HEK293 (cell line): ENCODE measurements around the gene BCLAF1.

Experiments
- BCL11B ChIP-seq: fragments of 450-650 bp; formaldehyde crosslinking; IDR thresholded peaks from 2 replicates; pipeline ENCODE4 v1.5.1; 2016; ENCODE audit warnings: low read depth, missing biosample characterization, missing genetic modification characterization
- FEZF1 ChIP-seq: fragments of 450-650 bp; formaldehyde crosslinking; IDR thresholded peaks from 2 replicates; pipeline ENCODE4 v1.5.1; 2016; ENCODE audit warnings: missing biosample characterization, missing genetic modification characterization
- HOXA7 ChIP-seq: sonication (generic); formaldehyde crosslinking; IDR thresholded peaks from 2 replicates; pipeline ENCODE4 v1.8.1; 2022; ENCODE audit warnings: missing genetic modification reagents, borderline replicate concordance
- IKZF3 ChIP-seq: fragments of 450-650 bp; IDR thresholded peaks from 2 replicates; pipeline ENCODE4 v1.5.0; 2018; ENCODE audit warnings: missing biosample characterization, mild to moderate bottlenecking, missing genetic modification characterization, moderate library complexity
- KLF16 ChIP-seq: fragments of 450-650 bp; formaldehyde crosslinking; IDR thresholded peaks from 2 replicates; pipeline ENCODE4 v1.5.1; 2017; ENCODE audit warnings: missing biosample characterization, missing genetic modification characterization
- MZF1 ChIP-seq: fragments of 450-650 bp; formaldehyde crosslinking; IDR thresholded peaks from 2 replicates; pipeline ENCODE4 v1.5.1; 2017; ENCODE audit warnings: missing biosample characterization, missing genetic modification characterization, borderline replicate concordance
- PRDM6 ChIP-seq: fragments of 450-650 bp; formaldehyde crosslinking; IDR thresholded peaks from 2 replicates; pipeline ENCODE4 v1.5.1; 2017; ENCODE audit warnings: missing biosample characterization, missing genetic modification characterization
- TRIM28 ChIP-seq: IDR thresholded peaks from 2 replicates; pipeline ENCODE4 v1.6.1; 2011; ENCODE audit warnings: low read length, control low read depth, borderline replicate concordance
- ZBTB20 ChIP-seq: fragments of 450-650 bp; formaldehyde crosslinking; IDR thresholded peaks from 2 replicates; pipeline ENCODE4 v1.5.1; 2016; ENCODE audit warnings: missing biosample characterization, missing genetic modification characterization
- ZFHX2 ChIP-seq: fragments of 450-650 bp; formaldehyde crosslinking; conservative IDR thresholded peaks from 2 replicates; pipeline ENCODE4 v1.5.1; 2016; ENCODE audit warnings: missing biosample characterization, missing genetic modification characterization
- ZNF10 ChIP-seq: fragments of 450-650 bp; formaldehyde crosslinking; IDR thresholded peaks from 2 replicates; pipeline ENCODE4 v1.5.1; 2017; ENCODE audit warnings: missing biosample characterization, missing genetic modification characterization
- ZNF133 ChIP-seq: fragments of 450-650 bp; formaldehyde crosslinking; IDR thresholded peaks from 2 replicates; pipeline ENCODE4 v1.5.1; 2016; ENCODE audit warnings: missing biosample characterization, missing genetic modification characterization
- ZNF138 ChIP-seq: fragments of 450-650 bp; formaldehyde crosslinking; IDR thresholded peaks from 2 replicates; pipeline ENCODE4 v1.5.1; 2016; ENCODE audit warnings: missing biosample characterization, missing genetic modification characterization, borderline replicate concordance
- ZNF155 ChIP-seq: fragments of 450-650 bp; formaldehyde crosslinking; IDR thresholded peaks from 2 replicates; pipeline ENCODE4 v1.5.1; 2016; ENCODE audit warnings: missing biosample characterization, missing genetic modification characterization
- ZNF26 ChIP-seq: fragments of 450-650 bp; formaldehyde crosslinking; IDR thresholded peaks from 2 replicates; pipeline ENCODE4 v1.5.1; 2016; ENCODE audit warnings: missing biosample characterization, missing genetic modification characterization
- ZNF391 ChIP-seq: fragments of 450-650 bp; formaldehyde crosslinking; IDR thresholded peaks from 2 replicates; pipeline ENCODE4 v1.5.1; 2016; ENCODE audit warnings: low read depth, missing biosample characterization, missing genetic modification characterization, borderline replicate concordance
- ZNF426 ChIP-seq: fragments of 450-650 bp; formaldehyde crosslinking; IDR thresholded peaks from 2 replicates; pipeline ENCODE4 v1.5.1; 2017; ENCODE audit warnings: missing biosample characterization, missing genetic modification characterization, mild to moderate bottlenecking, inconsistent platforms, moderate library complexity
- ZNF561 ChIP-seq: fragments of 450-650 bp; IDR thresholded peaks from 2 replicates; pipeline ENCODE4 v1.5.1; 2018; ENCODE audit warnings: missing biosample characterization, missing genetic modification characterization, borderline replicate concordance
- ZNF580 ChIP-seq: fragments of 450-650 bp; formaldehyde crosslinking; IDR thresholded peaks from 2 replicates; pipeline ENCODE4 v1.5.1; 2016; ENCODE audit warnings: missing biosample characterization, missing genetic modification characterization
- ZNF658 ChIP-seq: fragments of 450-650 bp; formaldehyde crosslinking; IDR thresholded peaks from 2 replicates; pipeline ENCODE4; 2016; ENCODE audit warnings: missing biosample characterization, missing genetic modification characterization
- ZNF660 ChIP-seq: fragments of 450-650 bp; IDR thresholded peaks from 2 replicates; pipeline ENCODE4 v1.5.1; 2018; ENCODE audit warnings: missing biosample characterization, mild to moderate bottlenecking, missing genetic modification characterization
- ZNF692 ChIP-seq: fragments of 450-650 bp; formaldehyde crosslinking; IDR thresholded peaks from 2 replicates; pipeline ENCODE4 v1.5.1; 2016; ENCODE audit warnings: missing biosample characterization, missing genetic modification characterization
- ZNF701 ChIP-seq: fragments of 450-650 bp; formaldehyde crosslinking; IDR thresholded peaks from 2 replicates; pipeline ENCODE4 v1.5.1; 2016; ENCODE audit warnings: missing biosample characterization, missing genetic modification characterization
- ZNF830 ChIP-seq: fragments of 450-650 bp; IDR thresholded peaks from 2 replicates; pipeline ENCODE4 v1.5.0; 2018; ENCODE audit warnings: missing biosample characterization, missing genetic modification characterization, low read depth, mild to moderate bottlenecking, moderate library complexity
- TF ChIP-seq, protein P1 (sequence below): fragments of 450-650 bp; IDR thresholded peaks from 2 replicates; pipeline ENCODE4 v1.5.1; 2018; ENCODE audit warnings: missing biosample characterization, mild to moderate bottlenecking, missing genetic modification characterization
- TF ChIP-seq, protein P2 (sequence below): fragments of 450-650 bp; formaldehyde crosslinking; IDR thresholded peaks from 2 replicates; pipeline ENCODE4 v1.5.1; 2017; ENCODE audit warnings: missing biosample characterization, mild to moderate bottlenecking, missing genetic modification characterization, moderate library complexity
- TF ChIP-seq, protein P3 (sequence below): fragments of 450-650 bp; formaldehyde crosslinking; IDR thresholded peaks from 2 replicates; pipeline ENCODE4; 2016; ENCODE audit warnings: missing biosample characterization, missing genetic modification characterization
- TF ChIP-seq, protein P4 (sequence below): fragments of 450-650 bp; formaldehyde crosslinking; IDR thresholded peaks from 2 replicates; pipeline ENCODE4 v1.5.1; 2016; ENCODE audit warnings: missing biosample characterization, missing genetic modification characterization

BCLAF1 gene

DNA sequence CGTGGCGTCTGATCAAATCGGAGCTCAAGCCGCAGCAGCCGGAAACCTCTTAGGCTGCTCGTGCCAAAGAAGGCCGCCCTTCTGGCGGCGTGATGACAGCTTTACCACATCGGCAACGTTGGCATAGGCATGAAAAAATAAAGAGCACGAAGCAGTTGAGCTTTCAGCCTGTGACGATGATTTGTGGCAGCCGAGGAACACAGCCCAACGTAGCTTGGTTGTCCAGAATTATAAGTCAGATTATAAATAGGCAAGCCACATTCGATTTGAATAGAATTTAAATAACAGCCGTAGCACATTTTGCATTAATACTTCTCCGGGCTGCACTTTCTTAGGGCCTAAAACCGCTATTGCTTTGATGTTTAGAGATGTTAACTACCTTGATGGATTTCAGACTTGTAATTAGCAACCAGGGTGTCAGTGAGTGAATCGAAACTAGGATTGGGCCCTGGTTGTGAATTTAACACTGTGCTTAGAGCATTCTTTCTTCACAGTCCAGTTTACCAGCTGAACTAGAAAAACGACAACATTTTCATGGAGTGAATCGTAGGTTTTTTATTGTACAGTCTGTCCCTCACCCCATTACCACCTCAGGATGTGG, 864 bp upstream of the BCLAF1 start (continued):
- TF ChIP-seq, protein P1, sequence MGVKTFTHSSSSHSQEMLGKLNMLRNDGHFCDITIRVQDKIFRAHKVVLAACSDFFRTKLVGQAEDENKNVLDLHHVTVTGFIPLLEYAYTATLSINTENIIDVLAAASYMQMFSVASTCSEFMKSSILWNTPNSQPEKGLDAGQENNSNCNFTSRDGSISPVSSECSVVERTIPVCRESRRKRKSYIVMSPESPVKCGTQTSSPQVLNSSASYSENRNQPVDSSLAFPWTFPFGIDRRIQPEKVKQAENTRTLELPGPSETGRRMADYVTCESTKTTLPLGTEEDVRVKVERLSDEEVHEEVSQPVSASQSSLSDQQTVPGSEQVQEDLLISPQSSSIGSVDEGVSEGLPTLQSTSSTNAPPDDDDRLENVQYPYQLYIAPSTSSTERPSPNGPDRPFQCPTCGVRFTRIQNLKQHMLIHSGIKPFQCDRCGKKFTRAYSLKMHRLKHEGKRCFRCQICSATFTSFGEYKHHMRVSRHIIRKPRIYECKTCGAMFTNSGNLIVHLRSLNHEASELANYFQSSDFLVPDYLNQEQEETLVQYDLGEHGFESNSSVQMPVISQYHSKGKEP (tag by site-specific recombination): 0 out of 2 replicates have a peak, but pooled peaks have one; percentile 5
- TF ChIP-seq ZNF701 (tag by site-specific recombination) (no peak), ZNF391 (no peak), FEZF1 (tag by site-specific recombination) (peak; percentile 42; the same call in 1 of the 2 replicates), ZFHX2 (tag by site-specific recombination) (no peak), ZNF26 (no peak), ZNF580 (tag by site-specific recombination) (no peak), ZNF133 (tag by site-specific recombination) (no peak), ZNF155 (tag by site-specific recombination) (no peak), PRDM6 (tag by site-specific recombination) (no peak), BCL11B (no peak), ZNF830 (no peak), TRIM28 (peak; percentile 6; the same call in 1 of the 2 replicates), HOXA7 (CRISPR knock-in tag) (no peak), ZNF10 (0 out of 2 replicates have a peak, but pooled peaks have one; percentile 10), ZNF138 (tag by site-specific recombination) (no peak), IKZF3 (tag by site-specific recombination) (no peak), ZBTB20 (tag by site-specific recombination) (peak; percentile 41; the same call in 1 of the 2 replicates), ZNF660 (tag by site-specific recombination) (no peak; the same call in 1 of the 2 replicates), MZF1 (tag by site-specific recombination) (no peak; the same call in 1 of the 2 replicates), ZNF426 (tag by site-specific recombination) (no peak), KLF16 (no peak), ZNF692 (tag by site-specific recombination) (0 out of 2 replicates have a peak, but pooled peaks have one; percentile 7), ZNF658 (tag by site-specific recombination) (no peak), ZNF561 (no peak; the same call in 1 of the 2 replicates)
- TF ChIP-seq, protein P2, sequence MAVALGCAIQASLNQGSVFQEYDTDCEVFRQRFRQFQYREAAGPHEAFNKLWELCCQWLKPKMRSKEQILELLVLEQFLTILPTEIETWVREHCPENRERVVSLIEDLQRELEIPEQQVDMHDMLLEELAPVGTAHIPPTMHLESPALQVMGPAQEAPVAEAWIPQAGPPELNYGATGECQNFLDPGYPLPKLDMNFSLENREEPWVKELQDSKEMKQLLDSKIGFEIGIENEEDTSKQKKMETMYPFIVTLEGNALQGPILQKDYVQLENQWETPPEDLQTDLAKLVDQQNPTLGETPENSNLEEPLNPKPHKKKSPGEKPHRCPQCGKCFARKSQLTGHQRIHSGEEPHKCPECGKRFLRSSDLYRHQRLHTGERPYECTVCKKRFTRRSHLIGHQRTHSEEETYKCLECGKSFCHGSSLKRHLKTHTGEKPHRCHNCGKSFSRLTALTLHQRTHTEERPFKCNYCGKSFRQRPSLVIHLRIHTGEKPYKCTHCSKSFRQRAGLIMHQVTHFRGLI (tag by site-specific recombination): peak; percentile 72; the same call in 1 of the 2 replicates
- TF ChIP-seq, protein P3, sequence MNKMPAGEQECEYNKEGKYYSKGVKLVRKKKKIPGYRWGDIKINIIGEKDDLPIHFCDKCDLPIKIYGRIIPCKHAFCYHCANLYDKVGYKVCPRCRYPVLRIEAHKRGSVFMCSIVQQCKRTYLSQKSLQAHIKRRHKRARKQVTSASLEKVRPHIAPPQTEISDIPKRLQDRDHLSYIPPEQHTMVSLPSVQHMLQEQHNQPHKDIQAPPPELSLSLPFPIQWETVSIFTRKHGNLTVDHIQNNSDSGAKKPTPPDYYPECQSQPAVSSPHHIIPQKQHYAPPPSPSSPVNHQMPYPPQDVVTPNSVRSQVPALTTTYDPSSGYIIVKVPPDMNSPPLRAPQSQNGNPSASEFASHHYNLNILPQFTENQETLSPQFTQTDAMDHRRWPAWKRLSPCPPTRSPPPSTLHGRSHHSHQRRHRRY (tag by site-specific recombination): no peak
- TF ChIP-seq, protein P4, sequence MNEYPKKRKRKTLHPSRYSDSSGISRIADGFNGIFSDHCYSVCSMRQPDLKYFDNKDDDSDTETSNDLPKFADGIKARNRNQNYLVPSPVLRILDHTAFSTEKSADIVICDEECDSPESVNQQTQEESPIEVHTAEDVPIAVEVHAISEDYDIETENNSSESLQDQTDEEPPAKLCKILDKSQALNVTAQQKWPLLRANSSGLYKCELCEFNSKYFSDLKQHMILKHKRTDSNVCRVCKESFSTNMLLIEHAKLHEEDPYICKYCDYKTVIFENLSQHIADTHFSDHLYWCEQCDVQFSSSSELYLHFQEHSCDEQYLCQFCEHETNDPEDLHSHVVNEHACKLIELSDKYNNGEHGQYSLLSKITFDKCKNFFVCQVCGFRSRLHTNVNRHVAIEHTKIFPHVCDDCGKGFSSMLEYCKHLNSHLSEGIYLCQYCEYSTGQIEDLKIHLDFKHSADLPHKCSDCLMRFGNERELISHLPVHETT (tag by site-specific recombination): no peak
